ENCODE measurements around the gene PPM1J. TPM values are rescaled to one million over a fixed set of nuclear protein-coding genes. Genes with fewer than 3 reads are reported as not detected.
A peak's percentile ranks its signal among the peaks of the same experiment; 100 is the strongest.

Gene PPM1J
- total and polyA plus RNA-seq, 2 of the 13 experiments (the other 11 are each of a cell fraction or from before 2014, with no cell fraction given) = 0.07 to 0.22 TPM

GRCh38 chr1:112706505-112707220, 8.5 kb downstream of the PPM1J start, which contains the start of gene RHOC (continued):
- TF ChIP-seq HIC2 (CRISPR knock-in tag; IDR thresholded peaks at IDR 0.05; ENCODE audit: low read depth) (no peak), ZNF546 (CRISPR knock-in tag; conservative IDR thresholded peaks at IDR 0.05) (peak; percentile 51; the same call in 1 of the 2 replicates), ZFP41 (CRISPR knock-in tag; IDR thresholded peaks at IDR 0.05; ENCODE audit: borderline replicate concordance) (no peak), ZNF652 (CRISPR knock-in tag; IDR thresholded peaks at IDR 0.05; ENCODE audit: borderline replicate concordance, low read depth) (no peak), IRF9 (CRISPR knock-in tag; IDR thresholded peaks at IDR 0.05; ENCODE audit: borderline replicate concordance) (0 out of 2 replicates have a peak, but pooled peaks have one; percentile 18), ZNF891 (CRISPR knock-in tag; IDR thresholded peaks at IDR 0.05) (no peak; the same call in 1 of the 2 replicates), NONO (IDR thresholded peaks at IDR 0.05) (no peak), NONO (CRISPR knock-in tag; conservative IDR thresholded peaks at IDR 0.05) (no peak; the same call in 1 of the 2 replicates), ZFAT (CRISPR knock-in tag; conservative IDR thresholded peaks at IDR 0.05) (no peak), ZZZ3 (CRISPR knock-in tag; IDR thresholded peaks at IDR 0.05; ENCODE audit: borderline replicate concordance) (no peak), NAIF1 (CRISPR knock-in tag; IDR thresholded peaks at IDR 0.05; ENCODE audit: borderline replicate concordance) (peak; percentile 53; the same call in 1 of the 2 replicates)
- TF ChIP-seq, protein P1, sequence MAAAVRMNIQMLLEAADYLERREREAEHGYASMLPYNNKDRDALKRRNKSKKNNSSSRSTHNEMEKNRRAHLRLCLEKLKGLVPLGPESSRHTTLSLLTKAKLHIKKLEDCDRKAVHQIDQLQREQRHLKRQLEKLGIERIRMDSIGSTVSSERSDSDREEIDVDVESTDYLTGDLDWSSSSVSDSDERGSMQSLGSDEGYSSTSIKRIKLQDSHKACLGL (CRISPR knock-in tag; IDR thresholded peaks at IDR 0.05) = no peak
- TF ChIP-seq, protein P2, sequence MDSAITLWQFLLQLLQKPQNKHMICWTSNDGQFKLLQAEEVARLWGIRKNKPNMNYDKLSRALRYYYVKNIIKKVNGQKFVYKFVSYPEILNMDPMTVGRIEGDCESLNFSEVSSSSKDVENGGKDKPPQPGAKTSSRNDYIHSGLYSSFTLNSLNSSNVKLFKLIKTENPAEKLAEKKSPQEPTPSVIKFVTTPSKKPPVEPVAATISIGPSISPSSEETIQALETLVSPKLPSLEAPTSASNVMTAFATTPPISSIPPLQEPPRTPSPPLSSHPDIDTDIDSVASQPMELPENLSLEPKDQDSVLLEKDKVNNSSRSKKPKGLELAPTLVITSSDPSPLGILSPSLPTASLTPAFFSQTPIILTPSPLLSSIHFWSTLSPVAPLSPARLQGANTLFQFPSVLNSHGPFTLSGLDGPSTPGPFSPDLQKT (CRISPR knock-in tag; IDR thresholded peaks at IDR 0.05; ENCODE audit: borderline replicate concordance) = no peak
- TF ChIP-seq, protein P3, sequence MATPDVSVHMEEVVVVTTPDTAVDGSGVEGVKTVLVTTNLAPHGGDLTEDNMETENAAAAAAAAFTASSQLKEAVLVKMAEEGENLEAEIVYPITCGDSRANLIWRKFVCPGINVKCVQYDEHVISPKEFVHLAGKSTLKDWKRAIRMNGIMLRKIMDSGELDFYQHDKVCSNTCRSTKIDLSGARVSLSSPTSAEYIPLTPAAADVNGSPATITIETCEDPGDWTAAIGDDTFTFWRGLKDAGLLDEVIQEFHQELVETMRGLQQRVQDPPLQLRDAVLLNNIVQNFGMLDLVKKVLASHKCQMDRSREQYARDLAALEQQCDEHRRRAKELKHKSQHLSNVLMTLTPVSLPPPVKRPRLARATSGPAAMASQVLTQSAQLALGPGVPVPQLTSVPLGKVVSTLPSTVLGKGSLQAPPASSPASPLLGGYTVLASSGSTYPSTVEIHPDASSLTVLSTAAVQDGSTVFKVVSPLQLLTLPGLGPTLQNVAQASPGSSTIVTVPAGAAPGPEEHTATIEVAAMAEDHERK (CRISPR knock-in tag; IDR thresholded peaks at IDR 0.05; ENCODE audit: low read depth) = no peak
- TF ChIP-seq, protein P4, sequence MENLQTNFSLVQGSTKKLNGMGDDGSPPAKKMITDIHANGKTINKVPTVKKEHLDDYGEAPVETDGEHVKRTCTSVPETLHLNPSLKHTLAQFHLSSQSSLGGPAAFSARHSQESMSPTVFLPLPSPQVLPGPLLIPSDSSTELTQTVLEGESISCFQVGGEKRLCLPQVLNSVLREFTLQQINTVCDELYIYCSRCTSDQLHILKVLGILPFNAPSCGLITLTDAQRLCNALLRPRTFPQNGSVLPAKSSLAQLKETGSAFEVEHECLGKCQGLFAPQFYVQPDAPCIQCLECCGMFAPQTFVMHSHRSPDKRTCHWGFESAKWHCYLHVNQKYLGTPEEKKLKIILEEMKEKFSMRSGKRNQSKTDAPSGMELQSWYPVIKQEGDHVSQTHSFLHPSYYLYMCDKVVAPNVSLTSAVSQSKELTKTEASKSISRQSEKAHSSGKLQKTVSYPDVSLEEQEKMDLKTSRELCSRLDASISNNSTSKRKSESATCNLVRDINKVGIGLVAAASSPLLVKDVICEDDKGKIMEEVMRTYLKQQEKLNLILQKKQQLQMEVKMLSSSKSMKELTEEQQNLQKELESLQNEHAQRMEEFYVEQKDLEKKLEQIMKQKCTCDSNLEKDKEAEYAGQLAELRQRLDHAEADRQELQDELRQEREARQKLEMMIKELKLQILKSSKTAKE (CRISPR knock-in tag; IDR thresholded peaks at IDR 0.05; ENCODE audit: borderline replicate concordance) = no peak

Measured in HepG2 (cell line).